ENCODE measurements around the gene SPATS2L. TPM values are rescaled to one million over a fixed set of nuclear protein-coding genes. Genes with fewer than 3 reads are reported as not detected.

Gene SPATS2L
- total and polyA plus RNA-seq, 2 of the 13 experiments (the other 11 are each of a cell fraction or from before 2014, with no cell fraction given), result 154 to 212 TPM

DNA sequence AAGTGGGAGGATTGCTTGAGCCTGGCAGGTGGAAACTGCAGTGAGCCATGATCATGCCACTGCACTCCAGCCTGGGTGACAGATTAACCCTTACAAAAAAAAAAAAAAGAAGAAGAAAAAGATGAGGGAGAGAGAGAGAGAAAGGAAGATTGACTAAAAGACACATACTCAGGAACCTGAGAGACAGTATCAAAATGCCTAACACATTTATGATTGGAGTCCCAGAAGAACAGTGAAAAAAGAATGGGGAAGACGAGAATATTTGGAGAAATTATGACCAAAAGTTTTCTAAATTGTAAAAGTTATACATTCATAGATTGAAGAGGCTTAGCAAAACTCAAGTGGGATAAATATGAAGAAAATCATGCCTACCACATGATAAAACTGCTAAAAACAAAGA lies 19.9 kb upstream of the SPATS2L start:
- Histone ChIP-seq H3K4me2 (ENCODE audit: low read depth, low read length) (no peak overlapping the region), H3K79me2 (ENCODE audit: insufficient read depth, low read length) (no peaks in the 10 kb centered on the region), H3K9me3 (ENCODE audit: low read length) (no peaks in the 10 kb centered on the region), H4K20me1 (ENCODE audit: insufficient read depth, low read length) (no peaks in the 10 kb centered on the region), H2AFZ (ENCODE audit: low read length) (no peak overlapping the region), H3K4me1 (ENCODE audit: insufficient read depth, low read length) (no peaks in the 10 kb centered on the region; the same call in 1 of the 2 replicates), H3K4me3 (replicated peaks in 1 of 3; ENCODE audit: insufficient read depth in 1 of 3, low read depth in 2 of 3, low read length in 3 of 3) (no peak overlapping the region), H3K27ac (ENCODE audit: extremely low read length, insufficient read depth, low read length) (no peak overlapping the region), H3K9ac (ENCODE audit: insufficient read depth, low read depth, low read length) (no peak overlapping the region), H3K27me3 (ENCODE audit: control insufficient read depth in 1 of 2, insufficient read depth in 2 of 2, low read length in 2 of 2) (0 out of 5 replicates have a peak, but pooled peaks cover 0 to 1% of the 10 kb centered on the region in 2 experiments), H3K36me3 (replicated peaks in 1 of 2; ENCODE audit: control insufficient read depth in 1 of 2, insufficient read depth in 2 of 2, low read length in 2 of 2) (no peaks in the 10 kb centered on the region)
- intact Hi-C loops (cut with micrococcal nuclease; ENCODE audit: unreplicated experiment), result no loop called here
- ChIA-PET POLR2A (interaction anchor here (1.9 kb wide), 1 partner anchor 20 kb away, joined by 4 read pairs; the partner anchor contains the start of gene SPATS2L), CTCF (ENCODE audit: low intra/inter-chr PET ratio, low total read pairs) (no interaction called here)
- TF ChIP-seq ZNF709 (CRISPR knock-in tag; IDR thresholded peaks at IDR 0.05), result peak; percentile 81; the same call in 1 of the 2 replicates
- TF ChIP-seq ZNF180 (CRISPR knock-in tag; IDR thresholded peaks at IDR 0.05; ENCODE audit: borderline replicate concordance, low read depth), result no peak
- in situ Hi-C loops (cut with HindIII; ENCODE audit: extremely low pct_ligation_motif_present, low pct_unique_long_range_greater_than_20kb), result no loop called here
- BruUV-seq (replicated peaks), result no TSS peak
- ATAC-seq (no peak), DNase-seq (ENCODE audit: low spot score) (no peak), FAIRE-seq (no peak)
- WGBS (ENCODE audit: low lambda C conversion rate), result 35% methylated on average over 1 of the region's 1 CpG

DNA sequence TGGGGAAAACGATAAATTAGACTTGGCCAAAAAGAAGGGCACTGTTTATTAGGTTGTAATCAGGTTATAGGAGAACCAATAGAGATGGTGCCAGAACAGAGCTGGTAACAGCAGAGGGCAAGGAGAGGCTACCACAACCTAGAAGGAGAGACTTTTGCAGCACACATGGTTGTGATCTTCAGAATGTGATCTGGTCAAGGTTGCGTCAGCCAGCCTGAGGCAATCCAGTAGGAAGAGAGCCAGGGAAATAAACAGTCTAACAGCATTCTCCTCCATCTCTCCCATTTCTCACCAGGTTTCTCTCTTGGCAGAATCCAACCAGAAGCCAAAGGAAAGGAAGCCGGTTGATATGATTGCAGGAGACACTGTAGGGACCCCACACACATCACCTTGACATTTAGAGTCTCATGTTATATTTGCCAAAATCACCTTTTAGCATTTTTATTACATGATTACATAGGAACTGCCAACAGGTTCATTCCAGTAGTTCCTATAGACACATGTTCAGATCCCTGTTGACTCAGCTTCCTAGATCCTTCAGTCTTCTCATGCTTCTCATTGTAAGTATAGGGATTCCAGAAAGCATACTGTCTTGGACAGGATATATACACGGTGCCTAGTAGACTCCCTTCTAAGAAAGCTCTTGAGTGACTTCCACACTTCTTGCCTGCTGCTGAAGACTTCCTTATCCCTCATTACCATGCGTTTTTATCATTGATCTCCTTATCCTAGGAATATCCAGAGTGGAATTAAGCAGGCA lies 17.6 kb upstream of the SPATS2L start:
- no peak overlapping the region for H3K9ac ChIP-seq (ENCODE audit: insufficient read depth, low read depth, low read length)
- H3K27ac ChIP-seq (ENCODE audit: extremely low read length, insufficient read depth, low read length), result no peak overlapping the region
- TF ChIP-seq CEBPB (IDR thresholded peaks at IDR 0.05; ENCODE audit: borderline replicate concordance, low read depth, low read length) (peak; percentile 78; the same call in 1 of the 2 replicates), AKAP8 (CRISPR knock-in tag; IDR thresholded peaks at IDR 0.05) (no peak), ZNF644 (CRISPR knock-in tag; IDR thresholded peaks at IDR 0.05; ENCODE audit: low read depth) (peak; percentile 58; the same call in 1 of the 2 replicates), GATAD2A (CRISPR knock-in tag; IDR thresholded peaks at IDR 0.05) (no peak; the same call in none of the 2 replicates), JARID2 (CRISPR knock-in tag; IDR thresholded peaks at IDR 0.05; ENCODE audit: insufficient replicate concordance) (no peak), CEBPG (CRISPR knock-in tag; IDR thresholded peaks at IDR 0.05) (peak; percentile 85), THAP11 (CRISPR knock-in tag; IDR thresholded peaks at IDR 0.05) (peak; percentile 14; the same call in 1 of the 2 replicates), NFKB2 (CRISPR knock-in tag; IDR thresholded peaks at IDR 0.05; ENCODE audit: borderline replicate concordance) (no peak)
- TF ChIP-seq, protein P1, sequence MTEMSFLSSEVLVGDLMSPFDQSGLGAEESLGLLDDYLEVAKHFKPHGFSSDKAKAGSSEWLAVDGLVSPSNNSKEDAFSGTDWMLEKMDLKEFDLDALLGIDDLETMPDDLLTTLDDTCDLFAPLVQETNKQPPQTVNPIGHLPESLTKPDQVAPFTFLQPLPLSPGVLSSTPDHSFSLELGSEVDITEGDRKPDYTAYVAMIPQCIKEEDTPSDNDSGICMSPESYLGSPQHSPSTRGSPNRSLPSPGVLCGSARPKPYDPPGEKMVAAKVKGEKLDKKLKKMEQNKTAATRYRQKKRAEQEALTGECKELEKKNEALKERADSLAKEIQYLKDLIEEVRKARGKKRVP (CRISPR knock-in tag; IDR thresholded peaks at IDR 0.05), result peak in 1 of 2 experiments; percentile 97; a peak in 2 of 4 replicates
- TF ChIP-seq, protein P2, sequence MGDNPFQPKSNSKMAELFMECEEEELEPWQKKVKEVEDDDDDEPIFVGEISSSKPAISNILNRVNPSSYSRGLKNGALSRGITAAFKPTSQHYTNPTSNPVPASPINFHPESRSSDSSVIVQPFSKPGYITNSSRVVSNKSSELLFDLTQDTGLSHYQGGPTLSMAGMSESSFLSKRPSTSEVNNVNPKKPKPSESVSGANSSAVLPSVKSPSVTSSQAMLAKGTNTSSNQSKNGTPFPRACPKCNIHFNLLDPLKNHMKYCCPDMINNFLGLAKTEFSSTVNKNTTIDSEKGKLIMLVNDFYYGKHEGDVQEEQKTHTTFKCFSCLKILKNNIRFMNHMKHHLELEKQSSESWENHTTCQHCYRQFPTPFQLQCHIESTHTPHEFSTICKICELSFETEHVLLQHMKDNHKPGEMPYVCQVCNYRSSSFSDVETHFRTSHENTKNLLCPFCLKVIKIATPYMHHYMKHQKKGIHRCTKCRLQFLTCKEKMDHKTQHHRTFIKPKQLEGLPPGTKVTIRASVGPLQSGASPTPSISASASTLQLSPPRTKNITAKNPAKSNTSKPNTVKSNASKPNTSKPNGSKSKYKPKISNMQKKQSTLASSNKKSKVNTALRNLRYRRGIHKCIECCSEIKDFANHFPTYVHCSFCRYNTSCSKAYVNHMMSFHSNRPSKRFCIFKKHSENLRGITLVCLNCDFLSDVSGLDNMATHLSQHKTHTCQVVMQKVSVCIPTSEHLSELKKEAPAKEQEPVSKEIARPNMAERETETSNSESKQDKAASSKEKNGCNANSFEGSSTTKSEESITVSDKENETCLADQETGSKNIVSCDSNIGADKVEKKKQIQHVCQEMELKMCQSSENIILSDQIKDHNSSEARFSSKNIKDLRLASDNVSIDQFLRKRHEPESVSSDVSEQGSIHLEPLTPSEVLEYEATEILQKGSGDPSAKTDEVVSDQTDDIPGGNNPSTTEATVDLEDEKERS (CRISPR knock-in tag; IDR thresholded peaks at IDR 0.05), result 0 out of 2 replicates have a peak, but pooled peaks have one; percentile 5
- no peaks in the 10 kb centered on the region for H4K20me1 ChIP-seq (ENCODE audit: insufficient read depth, low read length)
- no peaks in the 10 kb centered on the region for H3K36me3 ChIP-seq (replicated peaks in 1 of 2; ENCODE audit: control insufficient read depth in 1 of 2, insufficient read depth in 2 of 2, low read length in 2 of 2)
- H3K4me1 ChIP-seq (ENCODE audit: insufficient read depth, low read length), result no peaks in the 10 kb centered on the region; the same call in 1 of the 2 replicates
- no TSS peak for BruUV-seq (replicated peaks)
- 48% methylated on average over 5 of the region's 5 CpGs for WGBS (ENCODE audit: low lambda C conversion rate)
- in situ Hi-C loops (cut with HindIII; ENCODE audit: extremely low pct_ligation_motif_present, low pct_unique_long_range_greater_than_20kb), result no loop called here
- H3K9me3 ChIP-seq (ENCODE audit: low read length), result no peaks in the 10 kb centered on the region
- no peak for DNase-seq (ENCODE audit: low spot score)
- intact Hi-C loops (cut with micrococcal nuclease; ENCODE audit: unreplicated experiment), result no loop called here
- CTCF ChIA-PET (ENCODE audit: low intra/inter-chr PET ratio, low total read pairs), result no interaction called here
- H3K27me3 ChIP-seq (ENCODE audit: control insufficient read depth in 1 of 2, insufficient read depth in 2 of 2, low read length in 2 of 2), result no peaks in the 10 kb centered on the region; a peak in 1 of 5 replicates
- POLR2A ChIA-PET, result interaction anchor here (1.2 kb wide), 1 partner anchor 17 kb away, joined by 4 read pairs; no protein-coding TSS in a partner anchor
- FAIRE-seq, result no peak
- no peak overlapping the region for H2AFZ ChIP-seq (ENCODE audit: low read length)
- H3K79me2 ChIP-seq (ENCODE audit: insufficient read depth, low read length), result no peaks in the 10 kb centered on the region
- no peak overlapping the region for H3K4me3 ChIP-seq (replicated peaks in 1 of 3; ENCODE audit: insufficient read depth in 1 of 3, low read depth in 2 of 3, low read length in 3 of 3)
- ATAC-seq, result peak; percentile 51
- H3K4me2 ChIP-seq (ENCODE audit: low read depth, low read length), result no peak overlapping the region
